ENCODE data around the gene ZNF366.

Gene ZNF366

GRCh38 chr5:72463449-72464052, 43.7 kb downstream of the ZNF366 start:
- DNase-seq: no peak

- DNase-seq: no peak
These were observed 46.8 kb downstream of the ZNF366 start for GRCh38 chr5:72460413-72460812.

GRCh38 chr5:72459913-72460312, 47.3 kb downstream of the ZNF366 start:
- no peak for DNase-seq

- no peak for DNase-seq
These were observed 48.0 kb downstream of the ZNF366 start for GRCh38 chr5:72459089-72459661.

GRCh38 chr5:72458407-72458806, 48.8 kb downstream of the ZNF366 start:
- no peak for DNase-seq

GRCh38 chr5:72457491-72457890, 49.7 kb downstream of the ZNF366 start:
- no peak for DNase-seq

GRCh38 chr5:72456391-72457074, 50.7 kb downstream of the ZNF366 start:
- no peak for DNase-seq

GRCh38 chr5:72455476-72455875, 51.7 kb downstream of the ZNF366 start:
- no peak for DNase-seq

GRCh38 chr5:72454996-72455395, 52.2 kb downstream of the ZNF366 start:
- no peak for DNase-seq

GRCh38 chr5:72453246-72453775, 53.9 kb downstream of the ZNF366 start:
- DNase-seq: no peak

GRCh38 chr5:72452515-72453245, 54.5 kb downstream of the ZNF366 start:
- DNase-seq: no peak

- no peak for DNase-seq
These were observed 55.3 kb downstream of the ZNF366 start for GRCh38 chr5:72451741-72452505.

- no peak for DNase-seq
These were observed 58.8 kb downstream of the ZNF366 start for GRCh38 chr5:72448368-72448767.

GRCh38 chr5:72447751-72448150, 59.5 kb downstream of the ZNF366 start:
- DNase-seq: no peak

GRCh38 chr5:72445969-72446368, 61.2 kb downstream of the ZNF366 start:
- no peak for DNase-seq

GRCh38 chr5:72443883-72444282, 63.3 kb downstream of the ZNF366 start:
- DNase-seq: no peak

- DNase-seq: no peak
These were observed 65.2 kb downstream of the ZNF366 start for GRCh38 chr5:72441862-72442540.

- DNase-seq: no peak
These were observed 66.0 kb downstream of the ZNF366 start for GRCh38 chr5:72441094-72441723.

GRCh38 chr5:72440207-72440638, 67.0 kb downstream of the ZNF366 start:
- no peak for DNase-seq

- DNase-seq: no peak
These were observed 68.0 kb downstream of the ZNF366 start for GRCh38 chr5:72439192-72439591.

GRCh38 chr5:72438141-72438540, 69.1 kb downstream of the ZNF366 start:
- DNase-seq: no peak
